NCI-H1417 (cell line): ENCODE results near the gene CA10.
A peak's percentile ranks its signal among the peaks of the same experiment; 100 is the strongest.

Source experiments
- DNase-seq, 3 experiments: peaks; one replicate each; lab custom pipeline; 2025; lab: John Stamatoyannopoulos, UW

The CA10 gene

DNA sequence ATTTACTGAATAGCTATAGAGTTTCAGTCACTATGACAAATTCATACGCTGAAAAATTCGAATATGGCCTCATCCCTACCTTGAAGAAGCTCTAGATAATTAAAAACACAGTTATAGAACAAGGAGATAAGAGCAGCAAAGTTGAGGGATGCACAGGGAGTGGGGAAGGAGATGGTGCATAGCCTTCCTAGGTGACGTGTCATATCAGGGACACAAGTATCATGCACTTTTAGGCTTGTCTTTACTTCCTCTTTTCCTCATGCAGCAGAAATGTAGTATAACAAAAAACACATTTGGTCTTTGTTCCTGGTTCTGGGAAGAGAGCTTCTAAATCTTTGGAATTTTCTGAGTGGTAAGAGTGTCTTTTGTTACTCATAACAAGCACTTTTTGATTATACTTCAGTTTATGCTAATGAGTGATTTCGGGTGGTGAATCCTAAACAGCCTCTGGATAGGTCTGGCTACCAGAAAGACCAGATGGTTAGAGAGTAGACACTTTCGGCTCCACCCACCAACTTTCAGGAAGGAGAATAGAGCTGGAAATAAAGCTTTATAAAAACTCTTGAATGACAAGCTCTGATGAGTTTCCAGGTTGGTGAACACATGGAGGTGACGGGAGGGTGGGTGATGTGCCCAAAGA, 556.8 kb downstream of the CA10 start:
- no peak for DNase-seq

DNA sequence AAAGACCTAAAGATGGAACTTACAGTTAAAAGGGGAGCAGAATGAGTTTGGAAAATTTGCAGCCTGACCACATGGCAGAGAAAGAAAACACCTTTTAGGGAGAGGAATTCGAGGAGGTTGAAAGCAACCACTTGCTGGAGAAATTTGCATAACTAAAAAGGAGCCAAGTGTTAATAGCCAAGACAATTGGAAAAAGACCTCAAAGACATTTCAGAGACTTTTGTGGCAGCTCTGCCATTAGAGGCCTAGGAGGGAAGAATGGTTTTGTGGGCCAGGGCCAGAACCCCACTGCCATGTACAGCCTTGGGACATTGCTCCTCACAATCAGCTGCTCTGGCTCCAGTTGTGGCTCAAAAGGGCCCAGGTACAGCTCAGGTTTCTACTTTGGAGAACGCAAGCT, 559.7 kb downstream of the CA10 start:
- no peak for DNase-seq

- no peak for DNase-seq
Measured at GRCh38 chr17:51597345-51597744, 561.2 kb downstream of the CA10 start.

DNA sequence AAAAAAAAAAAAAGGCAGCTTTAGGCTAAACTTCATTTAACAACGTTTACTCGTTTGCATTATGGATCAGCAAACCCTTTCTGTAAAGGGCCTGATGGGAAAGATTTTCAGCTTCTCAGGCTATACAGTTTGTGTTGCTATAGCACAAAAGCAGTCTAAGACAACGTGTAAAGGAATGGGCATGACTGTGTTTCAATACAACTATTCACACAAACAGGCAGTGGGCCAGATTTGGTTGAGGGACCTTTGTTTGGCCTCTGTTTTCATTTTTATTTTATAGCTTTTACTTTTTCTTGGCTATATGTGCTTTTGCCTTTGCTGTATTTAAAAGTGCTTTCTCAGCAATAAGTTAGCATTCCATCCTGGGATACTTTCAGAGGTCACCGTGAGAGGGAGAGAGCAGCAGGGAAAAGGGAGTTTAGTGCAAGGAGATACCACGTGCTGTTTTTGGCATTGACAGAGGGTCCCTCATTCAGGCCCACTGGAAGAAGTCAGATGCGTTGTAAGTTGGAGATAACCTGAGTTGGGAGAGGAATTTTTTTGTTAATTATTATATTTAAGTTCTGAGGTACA, 562.6 kb downstream of the CA10 start:
- no peak for DNase-seq

DNA sequence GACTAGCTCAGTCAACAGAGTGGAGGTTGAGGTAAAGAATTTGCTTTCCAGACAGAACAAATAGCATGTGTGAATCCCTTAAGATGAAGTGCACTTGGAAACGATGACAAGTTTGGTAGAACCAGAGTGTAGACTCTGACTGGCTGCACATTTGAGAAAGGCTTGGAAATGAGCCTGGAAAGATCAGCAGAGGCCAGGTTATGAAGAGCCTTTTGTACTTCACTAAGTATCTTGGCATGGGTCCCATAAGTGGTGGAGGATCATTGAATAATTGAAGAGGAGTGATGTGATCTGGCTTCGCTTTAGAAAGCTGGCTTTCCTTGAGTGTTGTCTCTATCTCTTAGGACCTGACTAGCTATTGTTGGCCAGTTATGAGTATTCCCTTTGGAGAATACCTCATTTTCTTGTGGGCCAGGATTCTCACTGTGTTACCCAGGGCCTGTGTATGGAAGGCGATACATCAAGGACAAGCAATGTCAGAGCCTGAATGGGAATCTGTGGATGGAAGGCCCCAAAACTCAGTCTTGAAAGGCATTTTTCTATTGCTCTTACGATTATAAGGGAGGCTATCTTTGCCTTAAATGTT, 568.4 kb downstream of the CA10 start:
- peak in 1 of 3 experiments; percentile 89 for DNase-seq

DNA sequence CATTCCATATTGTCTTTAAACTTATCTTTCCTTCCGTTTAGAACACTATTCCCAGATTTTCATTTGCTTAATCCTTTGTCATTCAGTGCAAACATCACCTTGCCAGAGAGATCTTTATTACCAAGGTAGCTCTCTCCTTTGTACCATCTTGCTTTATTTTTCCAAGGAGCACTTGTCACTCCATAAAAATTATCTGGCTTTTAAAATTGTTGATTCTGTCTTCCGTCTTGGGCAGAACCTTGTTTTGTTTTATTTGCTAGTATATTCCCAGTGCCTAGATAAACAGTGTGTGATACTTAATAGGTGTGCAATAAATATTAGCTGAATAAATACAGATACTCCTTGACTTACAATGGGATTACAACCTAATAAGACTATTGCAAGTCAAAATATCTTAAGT, 570.5 kb downstream of the CA10 start:
- no peak for DNase-seq

GRCh38 chr17:51587516-51587915, 571.0 kb downstream of the CA10 start:
- no peak for DNase-seq

- peak in 1 of 3 experiments; percentile 12 for DNase-seq
Measured at GRCh38 chr17:51585514-51586104, 572.9 kb downstream of the CA10 start.

GRCh38 chr17:51580869-51581268, 577.6 kb downstream of the CA10 start:
- no peak for DNase-seq
